Heart right ventricle (tissue), 16 donors: ENCODE results near the gene KLHDC8A. TPM values are rescaled to one million over a fixed set of nuclear protein-coding genes. Genes with fewer than 3 reads are reported as not detected.

Experiments
- ATAC-seq, 8 donors: fragments of 200-7000 bp; cut with Tn5 transposase; one replicate each; pipeline ENCODE4 v1.9.1; 2020; ENCODE audit warnings: mild to moderate bottlenecking in 8 of 8, moderate library complexity in 8 of 8, moderate number of reproducible peaks in 1 of 8
- DNase-seq, 2 donors: peaks; one replicate each; pipeline ENCODE4 v3.0.0-alpha.2; 2020
- H3K27ac ChIP-seq, 10 donors: fragments of 200-600 bp; sonication (generic) in 2 of 10; one replicate each; pipeline versions ENCODE4 v1.5.0 to v1.8.0; 2020 to 2022; ENCODE audit warnings: mild to moderate bottlenecking in 3 of 10
- H3K27me3 ChIP-seq, 7 donors: fragments of 200-600 bp; one replicate each; pipeline ENCODE4 v1.8.0; 2021 to 2022; ENCODE audit warnings: mild to moderate bottlenecking in 2 of 7
- H3K36me3 ChIP-seq, 9 donors: fragments of 200-600 bp; sonication (generic) in 1 of 9; one replicate each; pipeline versions ENCODE4 v1.5.0 to v1.8.0; 2020 to 2022; ENCODE audit warnings: mild to moderate bottlenecking in 2 of 9
- H3K4me1 ChIP-seq, 9 donors: fragments of 200-600 bp; sonication (generic) in 1 of 9; one replicate each; pipeline versions ENCODE4 v1.5.0 to v1.8.0; 2020 to 2022; ENCODE audit warnings: mild to moderate bottlenecking in 4 of 9
- H3K4me3 ChIP-seq, 10 donors: fragments of 200-600 bp; sonication (generic) in 2 of 10; one replicate each; pipeline versions ENCODE4 v1.5.0 to v1.8.0; 2020 to 2022; ENCODE audit warnings: mild to moderate bottlenecking in 7 of 10, moderate library complexity in 2 of 10
- H3K9me3 ChIP-seq, 11 donors: fragments of 200-600 bp in 10 of 11; sonication (generic) in 2 of 11; one replicate each; pipeline versions ENCODE4 v1.5.0 to v1.8.0; 2013 to 2022; ENCODE audit warnings: mild to moderate bottlenecking in 2 of 11, control low read depth in 1 of 11, moderate library complexity in 1 of 11
- WGBS, 2 donors: extraction: QIAGEN DNeasy Blood & Tissue Kit; methylation state at CpG; one replicate each; pipeline ENCODE4 v1.1.7; 2013; ENCODE audit warnings: inconsistent platforms in 1 of 2; 5-methylcytosine and 5-hydroxymethylcytosine counted together
- intact Hi-C, 10 donors: fragments of 100-400 bp; cut with DNase I; formaldehyde crosslinking; loops; one replicate each; pipeline versions ENCODE4 v1.11.1 to v1.14.2; 2022
- polyA plus RNA-seq, 2 donors: library from polyadenylated mRNA; stranded (reverse); fragments of 200-250 nt; gene quantifications; one replicate each; pipeline ENCODE4 v1.2.3, GENCODE V29; 2013
- total RNA-seq, 10 donors: library from RNA; stranded (reverse); fragmentation: NEBNext Ultra II Directional in 3 of 10; extraction: Animal tissue kit (Norgen Biotek cat#: 25700) in 3 of 10; gene quantifications; one replicate each; pipeline versions ENCODE4 v1.2.1 to v1.2.4, GENCODE V29; 2021 to 2023
- TF ChIP-seq, protein P1 (sequence below), 9 donors: fragments of 200-600 bp; sonication (generic) in 2 of 9; IDR thresholded peaks; one replicate each; pipeline versions ENCODE4 v1.5.0 to v1.8.0; 2021 to 2022; ENCODE audit warnings: antibody characterized with exemption in 9 of 9, mild to moderate bottlenecking in 5 of 9, moderate library complexity in 1 of 9
- donor health status: Arrhythmogenic right ventricular cardiomyopathy.
- donor health status: ischemic (EF 13 %, LVEDD 7.1; RV severe dilation, severe dysfunction).
- donor health status: healthy with polysubstance abuse.
- donor health status: DM: no; HTN: yes; CAD: no.
- donor health status: DM: no; HTN: no; CAD: no.
- donor health status: ischemic (EF 25% LVEDD 6.9; RV normal size, moderate dysfunction).
- donor health status: ischemic (EF 25% LVEDD 5.7; RV mildly dilated, moderate dysfunction).
- donor health status: healthy.
- donor health status: DM: yes; HTN: yes; CAD: no.
- donor health status: Ischemic cardiomyopathy.
- donor health status: ischemic (EF 35%, LVEDD 5.7; RV mildly dilated, moderate dysfunction).
- donor health status: nonischemic (EF 11% LVEDD 7.7; RV severe dilation, severe dysfunction).
- donor health status: DM: yes; HTN: yes; CAD: no.
- donor health status: PGD.
- donor health status: ischemic (EF 29% LVEDD 5.4; RV normal size, mild dysfunction).
- donor health status: nonischemic (EF 23%, LVEDD 6.1; RV moderate dilation, normal function).

The KLHDC8A gene
- total and polyA plus RNA-seq, 12 donors = 0.15 to 0.16 TPM; not detected in 10

DNA sequence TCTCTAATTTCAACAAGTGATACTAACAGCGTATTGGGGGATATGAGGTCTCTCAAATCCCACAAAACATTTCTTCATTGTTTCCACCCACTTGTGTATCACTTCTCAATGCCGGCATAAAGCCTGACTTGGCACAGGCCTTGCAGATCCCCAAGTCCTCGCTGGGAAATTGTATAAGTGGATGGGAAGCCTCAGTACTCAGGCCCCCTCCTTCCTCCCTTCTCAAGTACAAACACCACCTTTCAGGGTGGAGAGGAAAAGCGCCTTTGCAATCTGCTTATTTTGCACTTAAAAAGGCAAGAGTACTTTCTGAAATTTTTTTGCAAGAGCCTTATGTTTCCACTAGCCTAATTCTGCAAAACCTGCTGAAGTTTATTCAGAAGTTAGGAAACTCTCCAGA lies 25.8 kb upstream of the KLHDC8A start:
- no peak overlapping the region for H3K4me3 ChIP-seq
- TF ChIP-seq, protein P1, sequence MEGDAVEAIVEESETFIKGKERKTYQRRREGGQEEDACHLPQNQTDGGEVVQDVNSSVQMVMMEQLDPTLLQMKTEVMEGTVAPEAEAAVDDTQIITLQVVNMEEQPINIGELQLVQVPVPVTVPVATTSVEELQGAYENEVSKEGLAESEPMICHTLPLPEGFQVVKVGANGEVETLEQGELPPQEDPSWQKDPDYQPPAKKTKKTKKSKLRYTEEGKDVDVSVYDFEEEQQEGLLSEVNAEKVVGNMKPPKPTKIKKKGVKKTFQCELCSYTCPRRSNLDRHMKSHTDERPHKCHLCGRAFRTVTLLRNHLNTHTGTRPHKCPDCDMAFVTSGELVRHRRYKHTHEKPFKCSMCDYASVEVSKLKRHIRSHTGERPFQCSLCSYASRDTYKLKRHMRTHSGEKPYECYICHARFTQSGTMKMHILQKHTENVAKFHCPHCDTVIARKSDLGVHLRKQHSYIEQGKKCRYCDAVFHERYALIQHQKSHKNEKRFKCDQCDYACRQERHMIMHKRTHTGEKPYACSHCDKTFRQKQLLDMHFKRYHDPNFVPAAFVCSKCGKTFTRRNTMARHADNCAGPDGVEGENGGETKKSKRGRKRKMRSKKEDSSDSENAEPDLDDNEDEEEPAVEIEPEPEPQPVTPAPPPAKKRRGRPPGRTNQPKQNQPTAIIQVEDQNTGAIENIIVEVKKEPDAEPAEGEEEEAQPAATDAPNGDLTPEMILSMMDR (IDR thresholded peaks at IDR 0.05) = no peak
- intact Hi-C loops = no loop called here
- WGBS, 2 donors = 79 to 84% methylated on average over 4 of the region's 4 CpGs
- no peaks in the 10 kb centered on the region for H3K36me3 ChIP-seq
- DNase-seq (no peak), ATAC-seq (no peak)
- peaks cover 0 to 28% (median 15%) of the 10 kb centered on the region in 7 donors for H3K27me3 ChIP-seq
- H3K4me1 ChIP-seq = no peaks in the 10 kb centered on the region
- no peak overlapping the region for H3K27ac ChIP-seq
- no peaks in the 10 kb centered on the region for H3K9me3 ChIP-seq

DNA sequence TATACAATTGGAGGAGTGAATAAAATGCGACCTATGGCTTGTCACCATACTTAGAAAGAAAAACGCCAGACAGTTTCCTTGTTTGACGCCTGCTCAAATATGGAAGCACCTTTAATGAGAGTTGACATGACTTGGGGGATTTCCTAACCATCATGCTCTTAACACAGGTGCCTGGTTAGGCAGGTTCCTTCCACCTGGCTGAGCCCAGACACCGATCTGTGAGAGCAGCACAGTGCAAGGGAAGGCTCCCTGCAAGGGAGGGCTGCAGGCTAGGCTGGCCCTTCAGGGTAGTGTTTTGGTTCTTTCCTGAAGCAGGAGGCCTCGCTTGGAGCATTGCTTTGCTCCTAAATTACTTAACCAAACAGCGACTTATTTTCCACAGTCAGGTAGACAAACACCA lies 24.6 kb upstream of the KLHDC8A start:
- Histone ChIP-seq H3K36me3 (no peaks in the 10 kb centered on the region), H3K27me3 (peaks cover 0 to 32% (median 15%) of the 10 kb centered on the region in 7 donors), H3K4me1 (no peaks in the 10 kb centered on the region), H3K4me3 (no peak overlapping the region), H3K9me3 (no peaks in the 10 kb centered on the region), H3K27ac (no peak overlapping the region)
- ATAC-seq = no peak
- WGBS, 2 donors = 89 to 92% methylated on average over 6 of the region's 6 CpGs
- TF ChIP-seq, protein P1 (IDR thresholded peaks at IDR 0.05) = no peak
- DNase-seq = no peak
- intact Hi-C loops = no loop called here

DNA sequence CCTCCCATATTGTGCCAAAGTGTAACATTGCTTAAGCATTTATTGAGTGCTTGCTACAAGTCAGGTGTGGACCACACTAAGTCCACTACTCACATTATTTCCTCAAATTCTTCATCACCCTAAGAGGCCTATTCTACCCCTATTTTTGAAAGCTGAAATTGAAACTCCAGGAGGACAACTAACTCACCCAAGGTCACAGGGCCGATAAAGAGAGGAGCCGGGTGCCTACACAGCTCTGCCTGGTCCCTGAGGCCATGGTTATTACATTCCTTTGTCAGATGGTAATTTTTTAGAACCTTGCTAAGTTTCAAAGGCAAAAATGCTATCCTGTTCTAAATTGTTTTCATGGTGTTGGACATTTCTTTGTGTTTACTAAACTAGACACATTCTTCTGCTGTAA lies 24.2 kb upstream of the KLHDC8A start:
- Histone ChIP-seq H3K4me1 (peaks cover 0 to 3% (median 0%) of the 10 kb centered on the region in 9 donors), H3K9me3 (no peaks in the 10 kb centered on the region), H3K27ac (no peak overlapping the region), H3K36me3 (no peaks in the 10 kb centered on the region), H3K4me3 (no peak overlapping the region), H3K27me3 (peaks cover 0 to 32% (median 15%) of the 10 kb centered on the region in 7 donors)
- WGBS, 2 donors = 44 to 60% methylated on average over 2 of the region's 2 CpGs
- TF ChIP-seq, protein P1 (IDR thresholded peaks at IDR 0.05) = no peak
- intact Hi-C loops = no loop called here
- DNase-seq (no peak), ATAC-seq (no peak)

DNA sequence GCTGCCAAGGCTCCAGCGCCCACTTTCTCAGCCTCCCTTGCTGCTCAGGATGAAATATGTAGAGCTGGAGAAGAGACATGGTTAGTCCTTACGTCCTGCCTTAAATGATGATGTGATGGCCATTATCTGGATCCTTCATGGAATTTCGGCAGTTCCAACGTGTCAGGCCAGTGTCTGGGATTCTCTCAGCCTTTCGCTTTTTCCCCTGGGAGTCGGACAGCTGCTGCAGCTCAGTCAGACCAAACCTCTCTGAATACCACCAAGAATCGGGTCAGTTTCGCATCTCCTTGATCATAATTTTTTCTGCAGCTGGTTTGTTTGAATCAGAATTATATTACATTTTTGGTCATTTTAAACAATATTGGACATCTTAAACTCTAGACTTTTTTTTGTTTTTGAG lies 22.3 kb upstream of the KLHDC8A start:
- DNase-seq (no peak), ATAC-seq (no peak)
- no peak overlapping the region for H3K27ac ChIP-seq
- TF ChIP-seq, protein P1 (IDR thresholded peaks at IDR 0.05) = no peak
- H3K9me3 ChIP-seq = no peaks in the 10 kb centered on the region
- H3K4me1 ChIP-seq = peaks cover 0 to 5% (median 0%) of the 10 kb centered on the region in 9 donors
- H3K27me3 ChIP-seq = peaks cover 0 to 50% (median 18%) of the 10 kb centered on the region in 7 donors
- no peak overlapping the region for H3K4me3 ChIP-seq
- H3K36me3 ChIP-seq = no peaks in the 10 kb centered on the region
- intact Hi-C loops = no loop called here
- WGBS, 2 donors = 56 to 59% methylated on average over 8 of the region's 8 CpGs
